ENCODE results near the gene LTBR.

DNA sequence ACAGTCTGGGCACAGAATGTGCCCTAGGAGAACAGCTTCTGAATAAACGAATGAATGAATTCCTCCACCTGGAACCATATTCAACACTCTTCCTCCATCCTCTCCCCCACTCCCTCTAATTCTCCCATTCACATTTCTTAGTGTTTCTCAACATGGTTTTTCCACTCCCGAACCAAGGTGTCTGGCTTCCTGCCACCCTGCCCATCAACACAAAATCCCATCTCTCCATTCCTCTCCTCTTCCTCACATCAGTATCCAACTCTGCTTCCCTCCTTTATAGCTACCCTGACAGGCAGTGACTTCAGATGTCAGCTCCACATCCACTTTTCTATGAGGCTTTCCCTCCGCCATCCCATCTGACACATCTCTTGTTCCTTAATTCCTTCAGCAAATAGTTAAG, 45.0 kb upstream of the LTBR start:
- TF ChIP-seq CTCF (IDR thresholded peaks at IDR 0.05) (no peak), POLR2A (IDR thresholded peaks at IDR 0.05) (no peak)

Data from prostate gland (tissue), 2 donors.